Measurements from ENCODE around the gene DUS3L. TPM values are rescaled to one million over a fixed set of nuclear protein-coding genes. Genes with fewer than 3 reads are reported as not detected.

The DUS3L gene
- total RNA-seq, 1 experiment from 2014 or later, result 67.0 TPM

- H3K27ac Mint-ChIP-seq, result no peak overlapping the region
Measured at GRCh38 chr19:5785423-5785822, 5.5 kb downstream of the DUS3L start.

More at GRCh38 chr19:5785423-5785822, 5.5 kb downstream of the DUS3L start:
- H3K23ac ChIP-seq (ENCODE audit: insufficient read length, low read depth, low read length), result no peak overlapping the region
- H3K79me2 ChIP-seq (ENCODE audit: insufficient read depth, low read length), result no peaks in the 10 kb centered on the region
- no peak overlapping the region for H3K9ac ChIP-seq (ENCODE audit: extremely low read depth, insufficient read length, low read length)
- no peak overlapping the region for H3K56ac ChIP-seq (ENCODE audit: insufficient read length, low read depth, low read length)
- no peak overlapping the region for H2AFZ ChIP-seq (ENCODE audit: low read length)
- H3K23me2 ChIP-seq (ENCODE audit: insufficient read length, low read depth, low read length, poor library complexity, severe bottlenecking), result no peaks in the 10 kb centered on the region
- no peak for DNase-seq
- H2AK5ac ChIP-seq (ENCODE audit: insufficient read length, low read length), result no peak overlapping the region
- H2BK20ac ChIP-seq (ENCODE audit: low read depth, low read length, poor library complexity, severe bottlenecking), result no peak overlapping the region
- H3K4ac ChIP-seq (ENCODE audit: low read depth, low read length), result no peak overlapping the region
- H2BK15ac ChIP-seq (ENCODE audit: low read depth, low read length), result no peak overlapping the region; the same call in 1 of the 2 replicates
- no peaks in the 10 kb centered on the region for H4K20me1 ChIP-seq (ENCODE audit: control insufficient read depth, insufficient read depth, insufficient read length)
- Mint-ChIP-seq H3K4me1 (peaks cover 0 to 5% of the 10 kb centered on the region in 2 experiments; a peak in 3 of 4 replicates), H3K27me3 (ENCODE audit: low read depth) (no peaks in the 10 kb centered on the region; the same call in 1 of the 2 replicates), H3K9me3 (no peaks in the 10 kb centered on the region; a peak in 1 of 5 replicates), H3K4me3 (no peak overlapping the region), H3K36me3 (ENCODE audit: insufficient read depth in 1 of 3, low read depth in 3 of 3) (peaks cover 25 to 45% (median 42%) of the 10 kb centered on the region in 3 experiments)
- no peak overlapping the region for H4K8ac ChIP-seq (replicated peaks; ENCODE audit: insufficient read length, low read depth, low read length)
- no peaks in the 10 kb centered on the region for H3K9me3 ChIP-seq (ENCODE audit: control insufficient read depth, low read depth, low read length)
- no peaks in the 10 kb centered on the region for H3K79me1 ChIP-seq (ENCODE audit: insufficient read depth, low read depth, low read length, poor library complexity, severe bottlenecking)
- no CpG with 5 or more reads among the region's 37 CpGs for WGBS (ENCODE audit: extremely low coverage, insufficient read length, low lambda C conversion rate)
- TF ChIP-seq CTCF (conservative IDR thresholded peaks at IDR 0.05), result no peak
- no peak overlapping the region for H3T11ph ChIP-seq (ENCODE audit: low read length)
- H3K27ac ChIP-seq (ENCODE audit: insufficient read length, low read depth, low read length), result no peak overlapping the region
- no peaks in the 10 kb centered on the region for H3K27me3 ChIP-seq (ENCODE audit: insufficient read depth, low read length)
- no peak overlapping the region for H3K14ac ChIP-seq (ENCODE audit: insufficient read depth, low read length)
- no peak overlapping the region for H2BK12ac ChIP-seq (ENCODE audit: insufficient read length, low read depth, low read length)
- H2BK5ac ChIP-seq (ENCODE audit: insufficient read length, low read length), result no peak overlapping the region
- no peak overlapping the region for H3K4me2 ChIP-seq (ENCODE audit: insufficient read depth, insufficient read length, low read length)
- H4K5ac ChIP-seq (ENCODE audit: insufficient read length, low read depth, low read length), result no peak overlapping the region
- no peaks in the 10 kb centered on the region for H3K4me1 ChIP-seq (ENCODE audit: insufficient read depth, low read length)
- no peak overlapping the region for H4K91ac ChIP-seq (ENCODE audit: insufficient read length, low read depth, low read length)
- no peak overlapping the region for H3K18ac ChIP-seq (ENCODE audit: insufficient read length, low read depth, low read length)
- no peak overlapping the region for H2BK120ac ChIP-seq (ENCODE audit: low read depth, low read length, poor library complexity, severe bottlenecking)
